ENCODE data around the gene MPHOSPH8.
"Not testable (repeated sequence)": the region's sequence is repeated elsewhere in the genome, so short reads cannot be mapped to it uniquely, and the experiment has no call there.

DNA sequence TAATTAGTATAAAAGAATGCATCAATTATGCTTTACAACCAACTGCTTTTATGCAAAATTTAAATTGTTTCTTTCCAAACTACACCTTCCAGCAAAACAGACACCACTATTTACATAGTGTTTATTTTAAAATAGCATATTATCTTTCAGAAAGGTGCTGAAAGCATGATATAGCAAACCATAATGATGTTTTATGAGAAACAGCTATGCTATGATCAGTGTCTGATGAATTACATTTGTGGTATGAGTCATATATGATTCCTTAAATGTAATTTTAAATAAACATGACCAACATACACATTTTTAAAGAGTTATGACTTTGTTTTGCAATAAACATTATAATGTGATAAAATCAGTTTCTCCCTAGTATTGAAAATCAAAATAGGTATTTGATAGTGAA, 68.2 kb downstream of the MPHOSPH8 start:
- not testable (repeated sequence) for TF ChIP-seq EZH2 (IDR thresholded peaks at IDR 0.05; ENCODE audit: borderline replicate concordance, low read depth, low read length, poor library complexity, severe bottlenecking)
- TF ChIP-seq, protein P1, sequence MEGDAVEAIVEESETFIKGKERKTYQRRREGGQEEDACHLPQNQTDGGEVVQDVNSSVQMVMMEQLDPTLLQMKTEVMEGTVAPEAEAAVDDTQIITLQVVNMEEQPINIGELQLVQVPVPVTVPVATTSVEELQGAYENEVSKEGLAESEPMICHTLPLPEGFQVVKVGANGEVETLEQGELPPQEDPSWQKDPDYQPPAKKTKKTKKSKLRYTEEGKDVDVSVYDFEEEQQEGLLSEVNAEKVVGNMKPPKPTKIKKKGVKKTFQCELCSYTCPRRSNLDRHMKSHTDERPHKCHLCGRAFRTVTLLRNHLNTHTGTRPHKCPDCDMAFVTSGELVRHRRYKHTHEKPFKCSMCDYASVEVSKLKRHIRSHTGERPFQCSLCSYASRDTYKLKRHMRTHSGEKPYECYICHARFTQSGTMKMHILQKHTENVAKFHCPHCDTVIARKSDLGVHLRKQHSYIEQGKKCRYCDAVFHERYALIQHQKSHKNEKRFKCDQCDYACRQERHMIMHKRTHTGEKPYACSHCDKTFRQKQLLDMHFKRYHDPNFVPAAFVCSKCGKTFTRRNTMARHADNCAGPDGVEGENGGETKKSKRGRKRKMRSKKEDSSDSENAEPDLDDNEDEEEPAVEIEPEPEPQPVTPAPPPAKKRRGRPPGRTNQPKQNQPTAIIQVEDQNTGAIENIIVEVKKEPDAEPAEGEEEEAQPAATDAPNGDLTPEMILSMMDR (conservative IDR thresholded peaks at IDR 0.05; ENCODE audit: low read depth, low read length) = not testable (repeated sequence)

All from A673 (cell line).